HG02678 (cell line): ENCODE results near the gene TRNP1.

Source experiments
- ATAC-seq: cut with Tn5 transposase; IDR thresholded peaks from one replicate; pipeline ENCODE4 v1.9.1; 2021; ENCODE audit warnings: mild to moderate bottlenecking, moderate library complexity; ENCODE audit not compliant: unreplicated experiment

The TRNP1 gene

GRCh38 chr1:27025718-27026117 lies 32.2 kb downstream of the TRNP1 start:
- ATAC-seq, result no peak

- ATAC-seq, result no peak
Observed at GRCh38 chr1:27026621-27027574, 33.4 kb downstream of the TRNP1 start.

GRCh38 chr1:27027575-27028250 lies 34.2 kb downstream of the TRNP1 start:
- no peak for ATAC-seq

- no peak for ATAC-seq
Observed at GRCh38 chr1:27029517-27029916, 36.0 kb downstream of the TRNP1 start.

GRCh38 chr1:27031235-27032118 lies 38.0 kb downstream of the TRNP1 start:
- ATAC-seq, result no peak

GRCh38 chr1:27032119-27032461 lies 38.6 kb downstream of the TRNP1 start:
- no peak for ATAC-seq

- ATAC-seq, result no peak
Observed at GRCh38 chr1:27033043-27033746, 39.7 kb downstream of the TRNP1 start.

- ATAC-seq, result no peak
Observed at GRCh38 chr1:27035344-27035743, 41.9 kb downstream of the TRNP1 start.

- no peak for ATAC-seq
Observed at GRCh38 chr1:27036718-27037117, 43.2 kb downstream of the TRNP1 start.

GRCh38 chr1:27037518-27037917 lies 44.0 kb downstream of the TRNP1 start:
- ATAC-seq, result no peak

GRCh38 chr1:27038020-27038419 lies 44.5 kb downstream of the TRNP1 start:
- no peak for ATAC-seq

GRCh38 chr1:27042670-27043069 lies 49.2 kb downstream of the TRNP1 start:
- no peak for ATAC-seq

GRCh38 chr1:27044613-27045151 lies 51.2 kb downstream of the TRNP1 start:
- no peak for ATAC-seq

- no peak for ATAC-seq
Observed at GRCh38 chr1:27045973-27046558, 52.6 kb downstream of the TRNP1 start.

- no peak for ATAC-seq
Observed at GRCh38 chr1:27047914-27048313, 54.4 kb downstream of the TRNP1 start.

- ATAC-seq, result no peak
Observed at GRCh38 chr1:27049100-27049499, 55.6 kb downstream of the TRNP1 start.

GRCh38 chr1:27049607-27050006 lies 56.1 kb downstream of the TRNP1 start:
- no peak for ATAC-seq
